Calu3 (cell line): ENCODE measurements around the gene ZNF620. TPM values are rescaled to one million over a fixed set of nuclear protein-coding genes. Genes with fewer than 3 reads are reported as not detected.

Experiments used
- BruUV-seq: library from RNA; stranded (reverse); fragments of 400-500 nt; replicated peaks from 2 replicates; lab custom pipeline; 2021; lab: Mats Ljungman, UMichigan
- CTCF ChIA-PET: fragments of 300-600 bp; sonication (Branson Sonifier 250); formaldehyde crosslinking; loops from one replicate; lab custom pipeline; 2022; ENCODE audit warnings: antibody characterized with exemption; lab: Charles Lee
- DNase-seq: peaks from one replicate; pipeline ENCODE4 v3.0.0; 2022
- H3K27ac Mint-ChIP-seq: one replicate; pipeline ENCODE4 v1.8.0; 2022; ENCODE audit warnings: mixed read lengths; ENCODE audit not compliant: unreplicated experiment
- H3K27me3 Mint-ChIP-seq: one replicate; pipeline ENCODE4 v1.8.0; 2022; ENCODE audit warnings: mixed read lengths; ENCODE audit not compliant: unreplicated experiment
- H3K36me3 Mint-ChIP-seq: one replicate; pipeline ENCODE4 v1.8.0; 2022; ENCODE audit warnings: mild to moderate bottlenecking, moderate library complexity, mixed read lengths; ENCODE audit not compliant: insufficient read depth, unreplicated experiment
- H3K4me1 Mint-ChIP-seq: one replicate; pipeline ENCODE4 v1.8.0; 2022; ENCODE audit warnings: mild to moderate bottlenecking, low read depth, mixed read lengths; ENCODE audit not compliant: unreplicated experiment
- H3K4me3 Mint-ChIP-seq: one replicate; pipeline ENCODE4 v1.8.0; 2022; ENCODE audit warnings: mild to moderate bottlenecking, low read depth, moderate library complexity, mixed read lengths; ENCODE audit not compliant: unreplicated experiment
- H3K9me3 Mint-ChIP-seq: one replicate; pipeline ENCODE4 v1.8.0; 2022; ENCODE audit warnings: low read depth, mixed read lengths; ENCODE audit not compliant: unreplicated experiment
- intact Hi-C: fragments of 100-400 bp; cut with micrococcal nuclease; formaldehyde crosslinking; loops from one replicate; pipeline ENCODE4 v1.10.0; 2022; ENCODE audit not compliant: unreplicated experiment
- total RNA-seq: library from RNA; stranded (reverse); gene quantifications from 2 replicates; pipeline ENCODE4 v1.2.3, GENCODE V29; 2022
- TF ChIP-seq, protein P1 (sequence below): fragments of 200-600 bp; IDR thresholded peaks from one replicate; pipeline ENCODE4 v1.8.0; 2022; ENCODE audit warnings: antibody characterized with exemption; ENCODE audit not compliant: unreplicated experiment

The ZNF620 gene
- total RNA-seq, 1 experiment from 2014 or later: 13.6 TPM

DNA sequence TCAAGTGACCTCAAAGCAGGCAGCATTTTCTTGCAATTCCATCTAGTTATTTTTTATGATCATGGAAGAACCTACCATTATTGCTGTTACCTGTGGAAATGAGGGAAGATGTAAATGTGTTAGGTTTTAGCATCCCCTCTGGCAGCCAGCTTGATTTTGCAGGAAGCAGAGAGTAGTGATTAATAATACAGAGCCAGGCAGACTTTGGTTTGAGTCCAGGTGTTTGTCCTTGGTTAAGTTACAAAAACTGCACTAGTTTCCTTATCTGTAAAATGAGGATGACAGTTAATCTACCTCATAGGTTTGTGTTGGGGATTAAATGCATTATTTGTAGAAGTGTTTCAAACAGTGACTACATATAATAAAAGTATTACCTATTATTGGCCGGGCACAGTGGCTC, 12.2 kb downstream of the ZNF620 start:
- Mint-ChIP-seq H3K4me3 (no peak overlapping the region), H3K9me3 (no peaks in the 10 kb centered on the region), H3K27me3 (no peaks in the 10 kb centered on the region), H3K27ac (no peak overlapping the region), H3K4me1 (no peaks in the 10 kb centered on the region), H3K36me3 (peaks cover 5% of the 10 kb centered on the region)
- CTCF ChIA-PET: no interaction called here
- intact Hi-C loops: no loop called here
- DNase-seq: no peak
- BruUV-seq: no TSS peak
- TF ChIP-seq, protein P1, sequence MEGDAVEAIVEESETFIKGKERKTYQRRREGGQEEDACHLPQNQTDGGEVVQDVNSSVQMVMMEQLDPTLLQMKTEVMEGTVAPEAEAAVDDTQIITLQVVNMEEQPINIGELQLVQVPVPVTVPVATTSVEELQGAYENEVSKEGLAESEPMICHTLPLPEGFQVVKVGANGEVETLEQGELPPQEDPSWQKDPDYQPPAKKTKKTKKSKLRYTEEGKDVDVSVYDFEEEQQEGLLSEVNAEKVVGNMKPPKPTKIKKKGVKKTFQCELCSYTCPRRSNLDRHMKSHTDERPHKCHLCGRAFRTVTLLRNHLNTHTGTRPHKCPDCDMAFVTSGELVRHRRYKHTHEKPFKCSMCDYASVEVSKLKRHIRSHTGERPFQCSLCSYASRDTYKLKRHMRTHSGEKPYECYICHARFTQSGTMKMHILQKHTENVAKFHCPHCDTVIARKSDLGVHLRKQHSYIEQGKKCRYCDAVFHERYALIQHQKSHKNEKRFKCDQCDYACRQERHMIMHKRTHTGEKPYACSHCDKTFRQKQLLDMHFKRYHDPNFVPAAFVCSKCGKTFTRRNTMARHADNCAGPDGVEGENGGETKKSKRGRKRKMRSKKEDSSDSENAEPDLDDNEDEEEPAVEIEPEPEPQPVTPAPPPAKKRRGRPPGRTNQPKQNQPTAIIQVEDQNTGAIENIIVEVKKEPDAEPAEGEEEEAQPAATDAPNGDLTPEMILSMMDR: no peak

DNA sequence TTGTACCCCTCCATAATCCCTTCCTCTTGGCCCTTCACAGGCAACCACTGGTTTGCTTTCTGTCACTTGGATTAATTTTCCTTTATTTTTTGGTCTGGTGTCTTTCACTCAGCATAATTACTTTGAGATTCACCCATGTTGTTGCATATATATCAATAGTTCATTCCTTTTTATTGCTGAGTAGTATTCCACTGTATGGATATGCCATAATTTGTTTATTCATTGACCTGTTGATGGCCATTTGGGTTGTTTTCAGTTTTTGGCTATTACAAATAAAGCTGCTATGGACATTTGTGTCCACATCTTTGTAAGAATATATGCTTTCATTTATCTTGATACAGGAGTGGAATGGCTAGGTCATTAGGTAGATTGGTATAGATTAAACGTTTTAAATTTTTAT, 13.0 kb downstream of the ZNF620 start:
- Mint-ChIP-seq H3K36me3 (peaks cover 5% of the 10 kb centered on the region), H3K27ac (no peak overlapping the region), H3K4me1 (no peaks in the 10 kb centered on the region), H3K27me3 (no peaks in the 10 kb centered on the region), H3K4me3 (no peak overlapping the region), H3K9me3 (no peaks in the 10 kb centered on the region)
- no peak for DNase-seq
- intact Hi-C loops: no loop called here
- TF ChIP-seq, protein P1: no peak
- BruUV-seq: no TSS peak
- CTCF ChIA-PET: no interaction called here

GRCh38 chr3:40521254-40521653, 15.4 kb downstream of the ZNF620 start:
- Mint-ChIP-seq H3K4me1 (peaks cover 9% of the 10 kb centered on the region), H3K4me3 (no peak overlapping the region), H3K27ac (no peak overlapping the region), H3K36me3 (peaks cover 24% of the 10 kb centered on the region), H3K27me3 (no peaks in the 10 kb centered on the region), H3K9me3 (no peaks in the 10 kb centered on the region)
- DNase-seq: no peak
- BruUV-seq: no TSS peak
- intact Hi-C loops: no loop called here
- CTCF ChIA-PET: no interaction called here
- TF ChIP-seq, protein P1: no peak

DNA sequence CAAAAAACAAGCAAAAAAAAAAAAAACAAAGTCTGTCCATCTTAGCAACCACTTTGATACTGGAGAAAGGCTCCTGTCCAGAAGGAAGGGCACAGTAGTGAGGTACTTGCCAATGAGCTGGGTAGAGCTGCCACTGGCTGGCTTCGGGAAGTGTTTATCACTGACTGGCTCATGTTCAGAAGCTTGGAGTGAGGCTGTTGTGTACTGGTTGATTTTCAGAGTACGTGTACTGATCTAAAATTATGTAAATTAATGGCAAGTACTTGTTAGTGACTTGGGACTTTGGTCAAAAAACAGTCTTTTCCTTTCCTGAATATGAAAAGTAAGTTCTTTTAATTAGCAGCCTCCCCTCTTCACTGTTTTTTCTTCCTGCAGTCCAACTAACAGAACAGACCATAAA, 17.9 kb downstream of the ZNF620 start:
- Mint-ChIP-seq H3K4me1 (peaks cover 12% of the 10 kb centered on the region), H3K4me3 (peak overlapping the region; percentile 97), H3K27me3 (no peaks in the 10 kb centered on the region), H3K36me3 (peaks cover 31% of the 10 kb centered on the region), H3K9me3 (no peaks in the 10 kb centered on the region), H3K27ac (peak overlapping the region; percentile 97)
- CTCF ChIA-PET: no interaction called here
- BruUV-seq: no TSS peak
- no peak for DNase-seq
- TF ChIP-seq, protein P1: no peak
- intact Hi-C loops: loop anchor here (2.0 kb wide), 2 partner anchors 17 to 47 kb away; partner anchors contain the start of genes ZNF619 and ZNF620
